Measurements from ENCODE around the gene SLC17A6.

- no peak for TF ChIP-seq POLR2AphosphoS5 (IDR thresholded peaks at IDR 0.05; ENCODE audit: borderline replicate concordance, low read depth, low read length)
- TF ChIP-seq FOXP2 (optimal IDR thresholded peaks at IDR 0.05; ENCODE audit: control extremely low read depth, extremely low read length, insufficient read depth), result no peak
Measured at GRCh38 chr11:22341588-22341931, 3.4 kb downstream of the SLC17A6 start.

Measured in SK-N-MC (cell line).